HG03175 (cell line): ENCODE measurements around the gene MITF.

Experiments used
- ATAC-seq: cut with Tn5 transposase; IDR thresholded peaks from one replicate; pipeline ENCODE4 v1.9.1; 2021; ENCODE audit warnings: mild to moderate bottlenecking, moderate library complexity; ENCODE audit not compliant: unreplicated experiment

The MITF gene, protein sequence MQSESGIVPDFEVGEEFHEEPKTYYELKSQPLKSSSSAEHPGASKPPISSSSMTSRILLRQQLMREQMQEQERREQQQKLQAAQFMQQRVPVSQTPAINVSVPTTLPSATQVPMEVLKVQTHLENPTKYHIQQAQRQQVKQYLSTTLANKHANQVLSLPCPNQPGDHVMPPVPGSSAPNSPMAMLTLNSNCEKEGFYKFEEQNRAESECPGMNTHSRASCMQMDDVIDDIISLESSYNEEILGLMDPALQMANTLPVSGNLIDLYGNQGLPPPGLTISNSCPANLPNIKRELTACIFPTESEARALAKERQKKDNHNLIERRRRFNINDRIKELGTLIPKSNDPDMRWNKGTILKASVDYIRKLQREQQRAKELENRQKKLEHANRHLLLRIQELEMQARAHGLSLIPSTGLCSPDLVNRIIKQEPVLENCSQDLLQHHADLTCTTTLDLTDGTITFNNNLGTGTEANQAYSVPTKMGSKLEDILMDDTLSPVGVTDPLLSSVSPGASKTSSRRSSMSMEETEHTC

DNA sequence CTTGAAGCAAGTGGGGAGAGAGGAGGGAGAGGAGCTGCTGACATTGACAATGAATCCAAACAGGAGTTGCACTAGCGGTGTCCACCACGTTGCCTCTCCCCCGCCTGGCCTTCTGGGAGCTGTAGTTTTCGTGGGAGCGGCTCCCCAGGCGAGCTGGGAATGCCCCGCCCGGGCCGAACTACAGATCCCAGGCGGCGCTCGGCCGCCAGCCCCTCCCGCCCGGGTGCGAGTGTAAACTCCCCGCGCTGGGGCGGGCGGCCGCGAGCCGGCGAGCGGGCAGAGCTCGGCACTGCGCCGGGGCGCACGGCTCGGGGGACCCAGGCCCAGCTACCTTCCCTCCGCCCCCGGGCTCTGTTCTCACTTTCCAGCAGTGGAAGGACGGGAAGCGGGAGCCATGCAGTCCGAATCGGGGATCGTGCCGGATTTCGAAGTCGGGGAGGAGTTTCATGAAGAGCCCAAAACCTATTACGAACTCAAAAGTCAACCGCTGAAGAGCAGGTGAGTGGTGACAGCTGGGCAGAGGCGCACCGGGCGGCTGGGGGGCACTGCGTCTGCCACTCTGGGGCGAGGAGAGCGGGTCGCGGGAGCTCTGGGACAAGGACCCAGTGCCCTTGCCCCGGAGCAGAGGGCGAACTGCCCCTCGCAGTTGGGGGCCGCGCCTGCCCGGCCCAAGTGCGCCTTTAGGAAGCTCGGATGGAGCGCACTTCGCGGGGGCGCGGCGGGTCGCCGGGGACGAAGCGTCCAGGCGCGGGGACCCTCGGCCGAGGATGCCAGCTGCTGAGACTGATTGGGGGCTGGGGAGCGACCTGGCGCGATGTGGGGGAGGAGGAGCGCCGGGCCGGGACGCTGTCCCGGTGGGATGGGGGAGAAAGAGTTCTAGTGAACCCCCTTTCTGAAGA lies at the start of gene MITF:
Gene MITF (plus strand): TSS at position 261 of the 899 bp plus-strand sequence. CDS start 134 bp downstream, at position 395.
- ATAC-seq: peak; percentile 97

DNA sequence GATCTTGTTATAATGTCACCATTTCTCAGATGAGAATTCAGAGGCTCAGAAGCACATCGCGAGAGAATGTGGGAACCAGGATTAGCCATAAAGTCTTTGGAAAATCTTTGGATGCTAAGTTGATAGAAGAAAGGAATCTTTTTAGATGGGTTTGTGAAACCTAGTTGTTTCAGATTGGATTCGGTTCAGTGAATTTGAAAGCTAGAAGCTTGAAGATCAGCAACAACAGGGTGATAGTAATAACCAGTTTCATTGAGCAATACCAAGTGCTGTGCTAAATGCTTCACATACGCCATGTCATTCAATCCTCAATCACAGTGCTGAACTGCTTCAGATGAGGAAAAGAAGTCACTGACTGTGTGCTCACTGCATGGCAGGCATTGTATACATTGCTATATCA lies 47.4 kb upstream of the MITF start:
- no peak for ATAC-seq

DNA sequence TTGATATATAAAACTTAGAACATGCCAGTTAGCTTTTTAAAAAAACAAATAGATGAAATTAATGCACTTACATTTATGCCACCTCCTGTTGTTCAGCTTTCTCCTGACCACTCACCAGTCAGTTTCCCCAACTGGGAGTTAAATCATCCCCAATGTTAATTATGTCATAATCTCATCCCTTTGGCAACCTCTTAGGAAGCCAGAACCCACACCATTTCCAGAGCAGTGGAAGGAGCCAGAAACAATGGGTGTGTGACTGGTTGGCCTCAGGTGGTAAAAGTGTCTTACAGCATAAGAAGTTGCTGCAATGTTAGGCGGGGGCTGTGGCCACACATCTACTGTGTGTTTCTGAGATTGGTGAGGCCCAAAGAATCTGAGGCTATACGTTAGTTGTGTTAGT lies 46.5 kb upstream of the MITF start:
- no peak for ATAC-seq

DNA sequence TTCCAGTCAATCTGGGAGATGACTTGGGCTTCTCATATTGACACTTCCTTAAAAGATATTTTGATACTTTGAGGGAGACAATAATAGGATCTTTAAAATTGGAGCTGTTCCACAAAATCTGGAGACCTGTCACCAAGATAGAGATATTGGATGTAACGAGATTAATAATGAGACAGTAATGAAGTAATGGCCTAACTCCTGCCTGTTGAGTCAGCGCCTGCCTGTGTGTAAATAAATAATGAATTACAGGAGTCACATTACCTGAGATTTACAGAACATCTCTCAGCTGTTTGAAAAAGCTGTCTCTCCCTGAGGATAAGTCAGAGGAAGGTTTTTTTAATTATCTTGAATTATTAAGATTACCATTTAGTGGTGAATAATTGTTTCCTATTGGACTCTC lies 43.8 kb upstream of the MITF start:
- no peak for ATAC-seq

DNA sequence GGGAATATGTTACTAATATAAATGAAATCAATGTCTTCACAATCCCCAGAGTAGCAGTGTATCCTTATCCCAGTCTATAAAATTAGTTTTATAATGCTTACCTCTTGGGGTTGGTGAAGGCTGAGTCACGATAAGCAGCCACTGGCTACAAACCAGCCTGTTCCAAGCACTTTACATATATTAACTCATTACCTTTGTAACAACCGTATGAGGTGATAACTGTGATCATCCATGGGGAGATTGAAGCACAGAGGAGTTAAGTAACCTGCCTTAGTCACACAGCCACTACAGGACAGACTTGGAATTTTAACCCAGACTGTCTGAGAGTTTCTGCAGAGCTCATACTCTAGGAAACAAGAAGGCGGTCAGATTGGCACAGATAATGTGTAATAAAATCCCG lies 43.3 kb upstream of the MITF start:
- no peak for ATAC-seq

DNA sequence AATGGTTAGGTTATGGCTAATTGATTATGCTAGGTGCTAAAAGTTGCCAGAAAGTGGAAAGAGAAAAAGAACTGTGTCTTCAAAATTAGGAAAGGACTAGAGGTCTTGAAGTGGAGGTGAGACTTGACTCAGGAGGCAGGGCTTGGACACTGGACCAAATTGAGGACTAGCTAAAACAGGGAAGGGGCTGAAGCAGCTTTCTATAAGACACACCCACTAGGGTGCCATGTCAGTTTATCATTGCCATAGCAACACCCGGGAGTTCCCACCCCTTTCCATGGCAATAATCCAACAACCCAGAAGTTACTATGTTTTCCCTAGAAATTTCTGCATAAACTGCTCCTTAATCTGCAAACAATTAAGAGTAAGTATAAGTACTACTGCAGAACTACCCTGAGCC lies 42.9 kb upstream of the MITF start:
- ATAC-seq: no peak

DNA sequence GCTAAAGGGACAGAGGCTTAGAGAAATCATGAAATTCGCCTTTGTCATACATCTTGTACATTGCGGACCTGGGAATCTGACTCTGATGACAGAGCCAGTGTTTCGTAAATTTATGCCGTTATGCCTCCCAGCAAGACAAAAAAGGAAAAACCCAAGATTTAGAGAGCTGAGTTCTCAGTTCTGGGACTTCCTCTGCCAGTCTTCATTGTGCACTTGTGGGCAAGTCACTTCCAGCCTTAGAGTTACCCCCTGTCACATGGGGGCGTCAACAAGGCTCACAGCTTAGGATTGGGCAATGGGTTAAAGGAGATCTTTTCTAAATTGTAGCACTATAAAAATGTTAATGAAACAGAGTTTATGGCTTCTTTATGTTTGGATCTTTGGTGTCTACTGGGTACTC lies 41.9 kb upstream of the MITF start:
- no peak for ATAC-seq

DNA sequence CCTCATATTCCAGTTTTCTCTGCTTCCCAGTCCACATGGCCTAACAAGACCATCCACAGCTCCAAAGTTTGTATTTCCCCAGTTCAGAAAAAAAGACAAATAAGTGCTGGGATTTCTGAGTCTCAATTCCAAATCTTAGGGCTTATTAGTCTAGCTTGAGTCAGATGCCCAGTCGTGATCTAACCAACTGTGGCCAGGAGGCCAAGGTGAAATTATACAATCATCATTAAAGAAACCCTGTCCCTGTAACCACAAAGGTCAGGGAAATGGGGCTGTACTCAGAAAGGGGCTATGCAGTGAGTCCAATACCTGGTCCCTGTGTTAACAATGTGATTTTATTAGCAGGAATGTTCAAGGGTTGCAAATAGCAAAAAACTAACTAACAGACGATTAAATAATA lies 40.5 kb upstream of the MITF start:
- no peak for ATAC-seq

DNA sequence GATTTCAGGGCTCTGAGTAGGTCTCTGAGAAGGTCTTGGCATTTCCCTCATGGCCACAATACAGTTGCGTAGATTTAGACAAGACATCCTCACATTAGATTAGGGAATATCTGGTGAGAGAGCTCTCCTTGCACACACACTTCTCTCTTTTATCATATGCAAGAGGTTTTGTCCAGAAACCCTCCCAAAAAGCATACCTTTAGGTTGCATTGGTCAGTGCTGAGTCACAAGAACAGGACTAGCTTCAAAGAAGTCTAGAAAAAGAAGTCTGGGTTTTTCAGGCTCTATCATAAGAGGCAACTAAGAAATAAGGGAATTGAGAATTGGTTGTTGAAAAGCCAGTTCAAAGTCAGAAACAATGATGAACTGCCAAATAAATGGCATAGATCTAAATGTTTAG lies 40.1 kb upstream of the MITF start:
- ATAC-seq: no peak

DNA sequence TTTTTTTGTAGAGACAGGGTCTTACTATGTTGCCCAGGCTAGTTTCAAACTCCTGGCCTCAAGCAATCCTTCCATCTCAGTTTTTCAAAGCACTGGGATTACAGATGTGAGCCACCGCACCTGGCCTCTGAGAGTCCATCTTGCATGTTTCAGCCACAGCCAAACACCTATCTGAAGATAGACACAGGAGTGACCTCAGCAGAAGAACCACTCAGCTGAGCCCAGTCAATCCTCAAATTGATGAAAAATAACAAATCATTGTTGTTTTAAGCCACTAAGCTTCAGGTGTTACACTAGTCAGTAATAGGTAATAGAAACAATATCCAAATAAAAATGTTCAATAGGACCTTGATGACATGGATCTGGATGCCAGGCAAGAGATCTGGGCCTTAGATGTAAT lies 38.3 kb upstream of the MITF start:
- no peak for ATAC-seq

DNA sequence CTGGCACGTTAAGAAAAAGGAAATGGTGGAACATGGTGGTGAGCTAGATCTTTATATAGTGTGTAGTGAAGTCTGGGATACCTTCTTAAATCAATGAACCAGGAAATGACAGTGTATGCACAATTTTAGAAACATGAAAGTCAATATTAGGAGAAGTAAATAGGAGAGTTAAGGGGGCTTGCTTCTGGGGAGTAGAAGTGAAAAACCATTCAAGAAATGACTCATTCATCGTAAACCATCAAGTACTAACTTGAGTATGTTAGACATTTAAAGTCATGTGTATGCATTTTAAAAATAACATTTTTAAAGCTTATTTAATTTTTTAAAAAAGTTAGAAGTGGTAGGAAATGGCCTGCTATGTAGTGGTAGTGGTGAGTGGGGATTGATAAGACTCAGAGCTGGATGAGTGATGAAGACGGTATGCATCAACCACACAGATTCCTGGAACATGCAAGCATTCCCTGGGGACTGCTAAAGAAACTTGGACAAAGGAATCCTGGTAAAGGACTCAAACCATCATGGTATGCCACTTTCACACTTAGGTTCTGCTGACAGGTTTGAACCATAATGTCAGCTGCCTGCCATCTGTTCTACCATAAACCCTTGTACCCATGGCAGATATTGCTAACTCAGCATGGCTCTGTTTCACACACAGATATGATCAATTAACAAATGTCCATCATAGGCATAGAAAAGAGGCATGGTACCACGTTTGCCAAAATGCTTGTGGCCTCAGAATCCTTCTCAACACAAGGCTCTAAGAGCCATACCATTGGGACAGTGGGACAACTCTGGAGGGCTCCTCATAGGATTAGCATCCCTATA lies 28.9 kb upstream of the MITF start:
- no peak for ATAC-seq

DNA sequence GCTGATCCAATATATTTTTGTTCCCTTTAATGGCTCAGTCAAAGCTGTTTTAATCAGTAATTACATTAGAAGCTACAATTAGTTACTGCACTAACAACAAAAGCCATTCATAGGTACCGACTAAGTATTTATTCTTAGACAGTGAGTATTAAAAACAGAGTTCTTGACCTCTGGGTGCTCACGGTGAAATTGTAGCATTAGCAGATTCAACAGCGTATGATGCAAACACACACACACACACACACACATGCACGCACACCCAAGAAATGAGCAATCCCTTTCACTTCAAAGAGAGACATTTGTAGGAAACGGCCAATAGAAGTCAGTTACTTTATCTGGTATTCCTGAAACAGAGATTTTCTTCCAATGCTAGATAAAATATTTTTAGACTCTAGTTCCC lies 27.0 kb upstream of the MITF start:
- ATAC-seq: no peak

DNA sequence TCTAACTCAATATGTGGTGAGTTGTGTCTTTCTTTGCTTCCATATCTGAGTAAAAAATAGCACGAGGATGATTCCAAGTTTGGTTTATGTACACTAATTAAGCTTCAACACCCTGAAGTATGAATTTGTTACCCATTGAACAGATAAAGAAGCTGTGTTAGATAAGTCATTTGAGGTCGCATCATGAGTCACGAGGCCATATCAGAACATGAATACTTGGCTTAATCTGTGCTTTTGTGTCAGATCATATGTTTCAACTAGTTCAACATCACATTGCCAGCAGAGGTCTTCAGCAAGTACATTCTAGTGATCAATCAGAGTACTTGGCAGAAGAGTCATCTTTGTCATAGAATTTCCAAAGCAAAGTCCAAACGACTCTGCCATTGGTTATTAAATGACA lies 26.3 kb upstream of the MITF start:
- ATAC-seq: no peak

DNA sequence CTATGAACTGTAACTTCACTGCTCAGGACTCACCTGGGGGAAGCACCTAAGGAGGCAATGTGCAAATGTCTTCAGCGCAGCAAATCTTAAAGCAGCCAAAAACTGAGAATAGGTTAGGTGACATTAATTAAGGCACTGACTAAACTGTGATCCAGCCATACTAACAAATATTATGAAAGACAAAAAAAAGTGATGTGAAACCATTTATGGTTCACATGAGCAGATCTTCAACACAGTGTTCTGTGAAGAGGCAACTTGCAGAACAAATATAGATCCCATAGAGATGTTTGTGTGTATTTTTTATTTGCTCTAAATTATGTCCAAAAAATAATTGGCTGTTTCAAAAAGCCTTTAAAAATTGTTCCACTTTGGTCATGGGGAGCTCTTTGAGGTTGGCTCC lies 24.1 kb upstream of the MITF start:
- ATAC-seq: peak; percentile 57

DNA sequence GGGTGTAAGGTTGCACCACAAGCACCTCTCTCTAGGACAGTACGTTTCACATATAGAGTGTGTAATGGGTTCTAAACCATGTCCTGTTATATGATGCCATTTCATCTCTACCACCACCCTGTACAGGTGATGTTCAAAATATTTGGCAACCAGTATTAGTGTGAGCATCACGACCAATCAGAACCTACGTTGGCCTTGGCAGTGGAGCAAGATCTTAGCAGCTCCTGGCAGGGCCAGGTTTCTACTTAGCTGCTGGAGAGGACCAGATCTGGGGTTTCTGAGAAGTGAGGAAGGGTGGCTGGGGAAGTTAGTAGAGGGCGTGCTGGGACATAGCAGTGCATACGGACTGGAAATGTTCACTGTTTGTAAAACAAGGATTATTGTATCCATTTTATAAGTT lies 23.1 kb upstream of the MITF start:
- no peak for ATAC-seq

DNA sequence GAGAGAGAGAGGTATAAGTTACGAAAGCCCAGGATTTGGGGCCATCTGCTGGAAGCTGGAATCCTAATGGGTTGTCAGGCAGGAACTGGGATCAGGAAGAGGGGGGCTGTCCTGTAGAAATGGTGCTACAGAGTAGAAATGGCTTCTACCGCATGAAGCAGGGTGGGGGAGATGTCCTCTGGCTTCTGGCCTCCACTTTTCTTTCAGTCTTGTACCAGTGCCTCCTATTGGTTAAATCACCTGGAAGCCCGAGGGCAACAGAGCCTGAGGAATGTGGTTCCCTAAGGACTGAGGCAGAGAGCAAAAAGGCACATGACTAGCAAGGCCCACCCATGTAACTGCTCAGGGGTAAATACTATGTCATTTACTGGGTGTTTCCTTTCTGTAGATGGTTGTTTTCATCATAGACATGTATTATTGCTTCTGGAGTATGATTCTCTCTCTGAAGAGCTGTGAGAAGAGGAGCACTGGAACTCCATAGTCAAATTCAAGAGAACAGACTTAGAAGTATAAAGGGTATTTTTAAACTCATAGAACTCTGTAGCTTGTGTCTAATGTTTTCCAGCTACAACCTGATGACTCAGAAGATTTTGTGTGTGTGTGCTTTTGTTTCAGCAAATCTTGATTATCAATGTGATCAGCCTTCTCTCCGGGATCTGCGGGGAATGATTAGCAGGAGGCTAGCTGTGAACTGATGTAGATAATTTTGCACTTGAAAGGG lies 20.2 kb upstream of the MITF start:
- ATAC-seq: no peak

DNA sequence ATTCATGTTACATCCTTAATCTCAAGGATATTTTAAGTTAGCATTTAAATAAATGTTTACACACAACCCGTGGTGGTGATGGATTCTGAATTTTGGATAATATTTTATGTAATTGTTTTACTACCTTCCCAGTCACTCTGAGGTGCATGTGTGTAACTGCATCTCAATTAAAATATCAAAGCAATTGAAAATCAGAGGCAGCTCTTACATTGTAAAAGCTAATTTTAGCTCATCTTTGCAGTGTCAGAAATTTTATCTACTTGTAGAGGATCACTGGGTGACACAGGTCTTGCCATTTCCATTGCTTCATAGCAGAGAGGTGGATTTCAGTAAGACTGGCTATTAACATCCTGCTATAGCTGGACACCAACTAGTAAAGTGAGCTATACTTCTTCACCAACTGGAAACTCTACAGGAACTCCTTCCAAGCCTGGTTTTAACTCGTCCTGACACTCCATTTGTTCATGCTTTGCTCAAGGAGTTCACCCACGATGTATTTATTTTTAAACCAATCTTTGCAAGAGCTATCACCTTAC lies 19.6 kb upstream of the MITF start:
- ATAC-seq: no peak

DNA sequence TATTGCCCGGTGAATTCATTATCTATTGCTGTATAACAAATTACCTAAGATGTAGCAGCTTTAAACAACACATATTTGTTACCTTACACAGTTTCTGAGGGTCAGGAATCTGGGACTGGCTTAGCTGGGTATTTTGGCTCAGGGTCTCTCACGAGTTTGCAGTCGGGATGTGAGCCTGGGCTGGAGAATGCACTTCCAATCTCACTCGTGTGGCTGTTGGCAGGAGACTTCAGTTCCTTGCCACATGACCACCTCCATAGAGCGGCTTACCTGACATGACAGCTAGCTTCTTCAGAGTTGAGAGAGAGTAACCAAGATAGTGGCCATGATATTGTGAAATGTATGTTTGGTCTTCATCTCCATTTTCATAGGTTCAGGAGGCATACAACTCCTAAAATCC lies 18.4 kb upstream of the MITF start:
- no peak for ATAC-seq

DNA sequence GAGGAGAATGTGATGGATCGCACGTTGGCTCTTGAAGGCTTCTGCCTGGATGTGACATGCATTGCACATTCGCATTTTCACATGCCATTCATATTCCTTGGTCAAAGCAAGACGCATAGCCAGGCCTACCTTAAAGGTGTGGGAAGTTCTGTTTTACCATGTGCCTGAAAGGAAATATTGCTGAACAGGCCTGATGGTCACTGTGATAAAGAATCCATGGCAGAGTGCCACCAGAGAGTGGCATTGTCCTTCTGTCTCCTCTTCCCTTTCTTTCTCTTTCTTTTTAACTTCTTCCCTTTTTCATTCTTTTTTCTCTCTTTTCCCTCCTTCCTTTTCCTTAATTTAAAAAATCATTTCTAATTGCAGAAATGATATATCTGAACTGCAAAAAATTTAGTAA lies 15.9 kb upstream of the MITF start:
- ATAC-seq: no peak
